ENCODE results near the gene F10.

Gene F10

GRCh38 chr13:113137691-113138298 is 15.2 kb downstream of the F10 start:
- no peaks in the 10 kb centered on the region for H3K9me3 ChIP-seq (ENCODE audit: control insufficient read depth, low read length)
- H3K27ac ChIP-seq (ENCODE audit: low read length, poor library complexity, severe bottlenecking) = no peak overlapping the region
- no peak overlapping the region for H3K14ac ChIP-seq (ENCODE audit: low read length in 2 of 2)
- no peak overlapping the region for H4K91ac ChIP-seq (ENCODE audit: low read length)
- peak overlapping the region in 1 of 2 experiments; percentile 27 for H3K4me3 ChIP-seq (ENCODE audit: insufficient read depth in 1 of 2, low read depth in 1 of 2, low read length in 2 of 2)
- peaks cover 0 to 9% of the 10 kb centered on the region in 2 experiments for H3K36me3 ChIP-seq (ENCODE audit: control insufficient read depth in 1 of 2, insufficient read depth in 2 of 2, low read depth in 1 of 2, low read length in 2 of 2)
- H2BK5ac ChIP-seq (ENCODE audit: low read depth, low read length, poor library complexity, severe bottlenecking) = no peak overlapping the region
- H3K18ac ChIP-seq (ENCODE audit: low read depth in 1 of 2, low read length in 2 of 2) = no peak overlapping the region
- peaks cover 0 to 12% of the 10 kb centered on the region in 2 experiments for H3K27me3 ChIP-seq (ENCODE audit: control insufficient read depth in 1 of 2, insufficient read depth in 1 of 2, low read length in 2 of 2)
- H2AK5ac ChIP-seq (ENCODE audit: low read length, severe bottlenecking) = no peak overlapping the region
- peak overlapping the region; percentile 57 for H2BK15ac ChIP-seq (ENCODE audit: low read depth, poor library complexity, severe bottlenecking)
- H2BK12ac ChIP-seq (ENCODE audit: low read length in 2 of 2) = no peak overlapping the region
- no peak overlapping the region for H3K4me2 ChIP-seq (ENCODE audit: low read length, poor library complexity, severe bottlenecking)
- H2BK120ac ChIP-seq (ENCODE audit: low read depth, low read length) = no peak overlapping the region
- H3K23ac ChIP-seq (ENCODE audit: low read length in 2 of 2) = no peak overlapping the region
- no peaks in the 10 kb centered on the region for H3K4me1 ChIP-seq (ENCODE audit: control insufficient read depth, insufficient read depth, low read depth, low read length)
- no peak overlapping the region for H3K4ac ChIP-seq (ENCODE audit: low read depth in 1 of 2, low read length in 2 of 2)
- no peak overlapping the region for H4K8ac ChIP-seq (ENCODE audit: low read length)
- no peaks in the 10 kb centered on the region for H3K79me1 ChIP-seq (replicated peaks; ENCODE audit: low read length, poor library complexity, severe bottlenecking)
- H3K9ac ChIP-seq (ENCODE audit: low read length) = no peak overlapping the region
- 96% methylated on average over 10 of the region's 11 CpGs for WGBS
- DNase-seq = no peak
- no peak overlapping the region for H2AFZ ChIP-seq (ENCODE audit: low read depth, low read length)

- Histone ChIP-seq H4K91ac (ENCODE audit: low read length) (no peak overlapping the region), H3K4me1 (ENCODE audit: control insufficient read depth, insufficient read depth, low read depth, low read length) (no peaks in the 10 kb centered on the region)
- 93% methylated on average over 16 of the region's 16 CpGs for WGBS
Measured at GRCh38 chr13:113138792-113139551, 16.4 kb downstream of the F10 start.

GRCh38 chr13:113139577-113139976 is 17.0 kb downstream of the F10 start:
- H3K4me2 ChIP-seq (ENCODE audit: low read length, poor library complexity, severe bottlenecking) = no peak overlapping the region
- WGBS = 78% methylated on average over 5 of the region's 5 CpGs
- no peak overlapping the region for H2AFZ ChIP-seq (ENCODE audit: low read depth, low read length)
- no peak overlapping the region for H3K27ac ChIP-seq (ENCODE audit: low read length, poor library complexity, severe bottlenecking)
- H2BK15ac ChIP-seq (ENCODE audit: low read depth, poor library complexity, severe bottlenecking) = no peak overlapping the region
- peaks cover 0 to 15% of the 10 kb centered on the region in 2 experiments for H3K36me3 ChIP-seq (ENCODE audit: control insufficient read depth in 1 of 2, insufficient read depth in 2 of 2, low read depth in 1 of 2, low read length in 2 of 2)
- H3K9ac ChIP-seq (ENCODE audit: low read length) = no peak overlapping the region
- H3K18ac ChIP-seq (ENCODE audit: low read depth in 1 of 2, low read length in 2 of 2) = no peak overlapping the region
- H2BK12ac ChIP-seq (ENCODE audit: low read length in 2 of 2) = no peak overlapping the region
- no peak overlapping the region for H3K4me3 ChIP-seq (ENCODE audit: insufficient read depth in 1 of 2, low read depth in 1 of 2, low read length in 2 of 2)
- H2BK5ac ChIP-seq (ENCODE audit: low read depth, low read length, poor library complexity, severe bottlenecking) = no peak overlapping the region
- no peak overlapping the region for H2BK120ac ChIP-seq (ENCODE audit: low read depth, low read length)
- H3K14ac ChIP-seq (ENCODE audit: low read length in 2 of 2) = no peak overlapping the region
- no peak for DNase-seq
- no peak overlapping the region for H3K4ac ChIP-seq (ENCODE audit: low read depth in 1 of 2, low read length in 2 of 2)
- no peaks in the 10 kb centered on the region for H3K79me1 ChIP-seq (replicated peaks; ENCODE audit: low read length, poor library complexity, severe bottlenecking)
- no peak overlapping the region for H2AK5ac ChIP-seq (ENCODE audit: low read length, severe bottlenecking)
- no peaks in the 10 kb centered on the region for H3K4me1 ChIP-seq (ENCODE audit: control insufficient read depth, insufficient read depth, low read depth, low read length)
- no peak overlapping the region for H4K8ac ChIP-seq (ENCODE audit: low read length)
- H4K91ac ChIP-seq (ENCODE audit: low read length) = no peak overlapping the region
- H3K9me3 ChIP-seq (ENCODE audit: control insufficient read depth, low read length) = no peaks in the 10 kb centered on the region
- H3K23ac ChIP-seq (ENCODE audit: low read length in 2 of 2) = no peak overlapping the region
- peaks cover 0 to 12% of the 10 kb centered on the region in 2 experiments for H3K27me3 ChIP-seq (ENCODE audit: control insufficient read depth in 1 of 2, insufficient read depth in 1 of 2, low read length in 2 of 2)

More at GRCh38 chr13:113138792-113139551, 16.4 kb downstream of the F10 start:
- Histone ChIP-seq H3K14ac (ENCODE audit: low read length in 2 of 2) (no peak overlapping the region), H3K18ac (ENCODE audit: low read depth in 1 of 2, low read length in 2 of 2) (no peak overlapping the region), H3K9me3 (ENCODE audit: control insufficient read depth, low read length) (no peaks in the 10 kb centered on the region), H2BK120ac (ENCODE audit: low read depth, low read length) (no peak overlapping the region), H2BK5ac (ENCODE audit: low read depth, low read length, poor library complexity, severe bottlenecking) (no peak overlapping the region), H2BK12ac (ENCODE audit: low read length in 2 of 2) (no peak overlapping the region), H3K4ac (ENCODE audit: low read depth in 1 of 2, low read length in 2 of 2) (no peak overlapping the region), H3K27me3 (ENCODE audit: control insufficient read depth in 1 of 2, insufficient read depth in 1 of 2, low read length in 2 of 2) (peaks cover 0 to 12% of the 10 kb centered on the region in 2 experiments), H3K23ac (ENCODE audit: low read length in 2 of 2) (no peak overlapping the region), H3K36me3 (ENCODE audit: control insufficient read depth in 1 of 2, insufficient read depth in 2 of 2, low read depth in 1 of 2, low read length in 2 of 2) (peaks cover 0 to 15% of the 10 kb centered on the region in 2 experiments), H3K79me1 (replicated peaks; ENCODE audit: low read length, poor library complexity, severe bottlenecking) (no peaks in the 10 kb centered on the region), H4K8ac (ENCODE audit: low read length) (no peak overlapping the region), H2AK5ac (ENCODE audit: low read length, severe bottlenecking) (no peak overlapping the region), H3K9ac (ENCODE audit: low read length) (no peak overlapping the region), H2BK15ac (ENCODE audit: low read depth, poor library complexity, severe bottlenecking) (no peak overlapping the region), H3K4me2 (ENCODE audit: low read length, poor library complexity, severe bottlenecking) (no peak overlapping the region), H3K4me3 (ENCODE audit: insufficient read depth in 1 of 2, low read depth in 1 of 2, low read length in 2 of 2) (no peak overlapping the region), H2AFZ (ENCODE audit: low read depth, low read length) (peak overlapping the region; percentile 27), H3K27ac (ENCODE audit: low read length, poor library complexity, severe bottlenecking) (no peak overlapping the region)
- no peak for DNase-seq

Measured in mesenchymal stem cell (in vitro differentiated cells and primary cell).